ENCODE results near the gene SSH3.
"Not testable (repeated sequence)": the region's sequence is repeated elsewhere in the genome, so short reads cannot be mapped to it uniquely, and the experiment has no call there.

DNA sequence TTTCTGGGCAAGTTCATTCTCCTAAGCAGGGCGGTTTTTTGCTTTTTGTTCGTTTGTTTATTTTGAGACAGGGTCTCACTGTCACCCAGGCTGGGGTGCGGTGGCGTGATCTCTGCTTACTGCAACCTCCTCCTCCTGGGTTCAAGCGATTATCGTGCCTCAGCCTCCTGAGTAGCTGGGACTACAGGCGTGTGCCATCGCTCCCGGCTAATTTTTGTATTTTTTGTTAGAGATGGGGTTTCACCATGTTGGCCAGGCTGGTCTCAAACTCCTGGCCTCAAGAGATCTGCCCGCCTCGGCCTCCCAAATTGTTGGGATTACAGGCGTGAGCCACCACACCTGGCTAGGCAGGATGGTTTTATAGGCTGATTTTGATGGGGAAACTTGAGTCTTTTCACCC lies 15.5 kb downstream of the SSH3 start:
- TF ChIP-seq, protein P1, sequence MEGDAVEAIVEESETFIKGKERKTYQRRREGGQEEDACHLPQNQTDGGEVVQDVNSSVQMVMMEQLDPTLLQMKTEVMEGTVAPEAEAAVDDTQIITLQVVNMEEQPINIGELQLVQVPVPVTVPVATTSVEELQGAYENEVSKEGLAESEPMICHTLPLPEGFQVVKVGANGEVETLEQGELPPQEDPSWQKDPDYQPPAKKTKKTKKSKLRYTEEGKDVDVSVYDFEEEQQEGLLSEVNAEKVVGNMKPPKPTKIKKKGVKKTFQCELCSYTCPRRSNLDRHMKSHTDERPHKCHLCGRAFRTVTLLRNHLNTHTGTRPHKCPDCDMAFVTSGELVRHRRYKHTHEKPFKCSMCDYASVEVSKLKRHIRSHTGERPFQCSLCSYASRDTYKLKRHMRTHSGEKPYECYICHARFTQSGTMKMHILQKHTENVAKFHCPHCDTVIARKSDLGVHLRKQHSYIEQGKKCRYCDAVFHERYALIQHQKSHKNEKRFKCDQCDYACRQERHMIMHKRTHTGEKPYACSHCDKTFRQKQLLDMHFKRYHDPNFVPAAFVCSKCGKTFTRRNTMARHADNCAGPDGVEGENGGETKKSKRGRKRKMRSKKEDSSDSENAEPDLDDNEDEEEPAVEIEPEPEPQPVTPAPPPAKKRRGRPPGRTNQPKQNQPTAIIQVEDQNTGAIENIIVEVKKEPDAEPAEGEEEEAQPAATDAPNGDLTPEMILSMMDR (IDR thresholded peaks at IDR 0.05; ENCODE audit: insufficient read depth, low read length): not testable (repeated sequence)
- TF ChIP-seq SPI1 (IDR thresholded peaks at IDR 0.05; ENCODE audit: borderline replicate concordance, low read depth); POLR2AphosphoS5 (IDR thresholded peaks at IDR 0.05; ENCODE audit: low read depth): not testable (repeated sequence)

All from HL-60 (cell line).